CD14-positive monocyte (primary cell): Measurements from ENCODE around the gene ANP32B. TPM values are rescaled to one million over a fixed set of nuclear protein-coding genes. Genes with fewer than 3 reads are reported as not detected.

Experiments
- DNase-seq, 3 donors: peaks; one replicate each; pipeline ENCODE4 v3.0.0-alpha.2; 2011 to 2022
- H2AFZ ChIP-seq: 2 replicates; pipeline ENCODE4 v1.6.0; 2012; ENCODE audit warnings: mild to moderate bottlenecking, low read depth, low read length, inconsistent platforms; ENCODE audit not compliant: insufficient read depth, poor library complexity, severe bottlenecking
- H3K27ac ChIP-seq, 2 donors: 1 replicate in 1 of 2; 2 replicates in 1 of 2; pipeline ENCODE4 v1.5.1; 2012 to 2013; ENCODE audit warnings: low read length in 2 of 2, control low read depth in 1 of 2, inconsistent platforms in 1 of 2, low read depth in 1 of 2, mild to moderate bottlenecking in 1 of 2
- H3K27me3 ChIP-seq, 2 donors: one replicate each; pipeline versions ENCODE4 v1.6.0 to v1.6.1; 2011 to 2013; ENCODE audit warnings: low read length in 2 of 2; ENCODE audit not compliant: control insufficient read depth in 2 of 2, insufficient read depth in 2 of 2
- H3K36me3 ChIP-seq, 2 donors: replicated peaks in 1 of 2; 1 replicate in 1 of 2; 2 replicates in 1 of 2; pipeline versions ENCODE4 v1.5.1 to v1.6.1; 2012 to 2013; ENCODE audit warnings: low read length in 2 of 2, control low read depth in 1 of 2, inconsistent platforms in 1 of 2, mild to moderate bottlenecking in 1 of 2; ENCODE audit not compliant: insufficient read depth in 2 of 2, control insufficient read depth in 1 of 2
- H3K4me1 ChIP-seq, 2 donors: 1 replicate in 1 of 2; 2 replicates in 1 of 2; pipeline versions ENCODE4 v1.5.1 to v1.6.1; 2012 to 2013; ENCODE audit warnings: low read length in 2 of 2, control low read depth in 1 of 2, inconsistent platforms in 1 of 2, mild to moderate bottlenecking in 1 of 2, moderate library complexity in 1 of 2; ENCODE audit not compliant: insufficient read depth in 2 of 2, control insufficient read depth in 1 of 2
- H3K4me2 ChIP-seq: replicated peaks from 2 replicates; pipeline ENCODE3; 2012; ENCODE audit warnings: low read length, moderate library complexity, mild to moderate bottlenecking; ENCODE audit not compliant: poor library complexity, severe bottlenecking; ENCODE audit errors: extremely low read depth
- H3K4me3 ChIP-seq, 3 experiments: fragments of 200-600 bp in 1 of 3; sonication (generic) in 1 of 3; replicated peaks in 1 of 3; 1 replicate in 2 of 3; 2 replicates in 1 of 3; pipeline ENCODE4 v1.5.1; 2011 to 2013; ENCODE audit warnings: low read length in 3 of 3, mild to moderate bottlenecking in 3 of 3, control low read depth in 2 of 3, low read depth in 2 of 3, inconsistent platforms in 1 of 3, moderate library complexity in 1 of 3
- H3K79me2 ChIP-seq: 2 replicates; pipeline ENCODE4 v1.6.0; 2012; ENCODE audit warnings: mild to moderate bottlenecking, control low read depth, inconsistent platforms, low read length, moderate library complexity; ENCODE audit not compliant: insufficient read depth
- H3K9ac ChIP-seq: 2 replicates; pipeline ENCODE4 v1.6.0; 2017; ENCODE audit warnings: low read length, mild to moderate bottlenecking; ENCODE audit not compliant: insufficient read depth, poor library complexity, severe bottlenecking
- H3K9me3 ChIP-seq, 2 donors: replicated peaks in 1 of 2; 1 replicate in 1 of 2; 2 replicates in 1 of 2; pipeline versions ENCODE4 v1.5.1 to v1.6.1; 2012 to 2013; ENCODE audit warnings: low read length in 2 of 2, control low read depth in 1 of 2; ENCODE audit not compliant: control insufficient read depth in 1 of 2, insufficient read depth in 1 of 2
- H4K20me1 ChIP-seq: 2 replicates; pipeline ENCODE4 v1.6.0; 2012; ENCODE audit warnings: mild to moderate bottlenecking, low read length, control low read depth, moderate library complexity; ENCODE audit not compliant: insufficient read depth
- H3K27ac Mint-ChIP-seq, 7 donors: one replicate each; pipeline ENCODE4 v1.8.0; 2020; ENCODE audit warnings: mild to moderate bottlenecking in 7 of 7, mixed read lengths in 7 of 7, moderate library complexity in 6 of 7, inconsistent platforms in 2 of 7
- H3K27me3 Mint-ChIP-seq, 3 donors: one replicate each; pipeline ENCODE4 v1.8.0; 2021 to 2022; ENCODE audit warnings: low read depth in 3 of 3, mild to moderate bottlenecking in 3 of 3, mixed read lengths in 3 of 3, moderate library complexity in 3 of 3, inconsistent platforms in 1 of 3
- H3K36me3 Mint-ChIP-seq, 2 donors: one replicate each; pipeline ENCODE4 v1.8.0; 2020; ENCODE audit warnings: mixed read lengths in 2 of 2, inconsistent platforms in 1 of 2, mild to moderate bottlenecking in 1 of 2
- H3K4me1 Mint-ChIP-seq: one replicate; pipeline ENCODE4 v1.8.0; 2020; ENCODE audit warnings: mild to moderate bottlenecking, mixed read lengths
- H3K4me3 Mint-ChIP-seq, 2 donors: one replicate each; pipeline ENCODE4 v1.8.0; 2020; ENCODE audit warnings: mild to moderate bottlenecking in 2 of 2, mixed read lengths in 2 of 2, moderate library complexity in 1 of 2
- H3K9me3 Mint-ChIP-seq, 7 donors: one replicate each; pipeline ENCODE4 v1.8.0; 2020 to 2022; ENCODE audit warnings: mixed read lengths in 7 of 7, mild to moderate bottlenecking in 6 of 7, moderate library complexity in 6 of 7, inconsistent platforms in 2 of 7
- WGBS: methylation state at CpG from one replicate; pipeline ENCODE4 v1.1.5; 2013; ENCODE audit warnings: missing lambda C conversion rate; ENCODE audit not compliant: insufficient coverage; 5-methylcytosine and 5-hydroxymethylcytosine counted together
- intact Hi-C, 2 donors: fragments of 100-400 bp; cut with micrococcal nuclease; formaldehyde crosslinking; loops; one replicate each; pipeline versions ENCODE4 v1.15.0 to v1.15.1; 2023
- polyA plus RNA-seq, 3 donors: library from polyadenylated mRNA; depleted of rRNA in 1 of 3; unstranded in 2 of 3; stranded (reverse) in 1 of 3; fragments of 300-500 nt in 2 of 3; fragments of >200 nt in 1 of 3; fragmentation: Illumina TruSeq in 2 of 3; gene quantifications; 1 replicate in 2 of 3; 2 replicates in 1 of 3; pipeline ENCODE4 v1.2.3, GENCODE V29; 2012 to 2021
- TF ChIP-seq, protein P1 (sequence below): fragments of 200-600 bp; IDR thresholded peaks from one replicate; pipeline ENCODE4 v1.8.0; 2022; ENCODE audit warnings: antibody characterized with exemption, mild to moderate bottlenecking

ANP32B gene
- polyA plus RNA-seq, 3 donors: 29.7 to 40.7 (median 30.8) TPM

GRCh38 chr9:98024702-98025101 lies 41.6 kb downstream of the ANP32B start:
- peaks cover 23 to 24% of the 10 kb centered on the region in 2 donors for H3K36me3 Mint-ChIP-seq
- no peak overlapping the region for H3K4me3 ChIP-seq
- no peaks in the 10 kb centered on the region for H3K9me3 ChIP-seq
- no peaks in the 10 kb centered on the region for H4K20me1 ChIP-seq
- no peaks in the 10 kb centered on the region for H3K27me3 ChIP-seq
- intact Hi-C loops: no loop called here
- WGBS: no CpG with 5 or more reads among the region's 1 CpG
- no peak overlapping the region for H3K4me3 Mint-ChIP-seq
- H3K27ac Mint-ChIP-seq: no peak overlapping the region
- no peak for DNase-seq
- H3K36me3 ChIP-seq: peaks cover 4 to 33% of the 10 kb centered on the region in 2 donors
- peaks cover 0 to 6% of the 10 kb centered on the region in 2 donors for H3K4me1 ChIP-seq
- no peak overlapping the region for H3K9ac ChIP-seq
- H3K27ac ChIP-seq: no peak overlapping the region
- H3K9me3 Mint-ChIP-seq: no peaks in the 10 kb centered on the region
- H3K27me3 Mint-ChIP-seq: peaks cover 0 to 2% (median 0%) of the 10 kb centered on the region in 3 donors
- H2AFZ ChIP-seq: no peak overlapping the region
- H3K79me2 ChIP-seq: no peaks in the 10 kb centered on the region
- H3K4me1 Mint-ChIP-seq: peaks cover 11% of the 10 kb centered on the region
- no peak overlapping the region for H3K4me2 ChIP-seq
- TF ChIP-seq, protein P1, sequence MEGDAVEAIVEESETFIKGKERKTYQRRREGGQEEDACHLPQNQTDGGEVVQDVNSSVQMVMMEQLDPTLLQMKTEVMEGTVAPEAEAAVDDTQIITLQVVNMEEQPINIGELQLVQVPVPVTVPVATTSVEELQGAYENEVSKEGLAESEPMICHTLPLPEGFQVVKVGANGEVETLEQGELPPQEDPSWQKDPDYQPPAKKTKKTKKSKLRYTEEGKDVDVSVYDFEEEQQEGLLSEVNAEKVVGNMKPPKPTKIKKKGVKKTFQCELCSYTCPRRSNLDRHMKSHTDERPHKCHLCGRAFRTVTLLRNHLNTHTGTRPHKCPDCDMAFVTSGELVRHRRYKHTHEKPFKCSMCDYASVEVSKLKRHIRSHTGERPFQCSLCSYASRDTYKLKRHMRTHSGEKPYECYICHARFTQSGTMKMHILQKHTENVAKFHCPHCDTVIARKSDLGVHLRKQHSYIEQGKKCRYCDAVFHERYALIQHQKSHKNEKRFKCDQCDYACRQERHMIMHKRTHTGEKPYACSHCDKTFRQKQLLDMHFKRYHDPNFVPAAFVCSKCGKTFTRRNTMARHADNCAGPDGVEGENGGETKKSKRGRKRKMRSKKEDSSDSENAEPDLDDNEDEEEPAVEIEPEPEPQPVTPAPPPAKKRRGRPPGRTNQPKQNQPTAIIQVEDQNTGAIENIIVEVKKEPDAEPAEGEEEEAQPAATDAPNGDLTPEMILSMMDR: no peak

DNA sequence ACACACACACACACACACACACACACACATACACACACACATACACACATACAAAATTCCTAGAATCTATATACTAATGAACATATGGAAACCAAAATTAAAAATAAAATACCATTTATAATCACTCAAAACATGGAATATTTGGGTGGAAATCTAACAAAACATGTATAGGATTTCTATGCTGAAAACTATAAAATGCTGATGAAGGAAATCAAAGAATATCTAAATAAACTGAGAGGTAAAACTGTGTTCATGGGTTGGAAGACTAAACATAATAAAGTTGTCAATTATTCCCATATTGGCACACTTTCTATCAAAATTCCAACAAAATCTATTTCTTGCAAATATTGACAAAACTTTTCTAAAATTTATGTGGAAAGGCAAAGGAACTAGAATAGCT lies 48.0 kb downstream of the ANP32B start:
- TF ChIP-seq, protein P1: no peak
- Mint-ChIP-seq H3K27ac (no peak overlapping the region), H3K4me1 (peaks cover 6% of the 10 kb centered on the region), H3K9me3 (no peaks in the 10 kb centered on the region), H3K27me3 (peaks cover 2% of the 10 kb centered on the region in 3 donors), H3K4me3 (no peak overlapping the region), H3K36me3 (peaks cover 8% of the 10 kb centered on the region in 2 donors)
- no peaks in the 10 kb centered on the region for H3K79me2 ChIP-seq
- H3K4me2 ChIP-seq: no peak overlapping the region
- no peaks in the 10 kb centered on the region for H3K27me3 ChIP-seq
- H3K4me3 ChIP-seq: no peak overlapping the region
- no peak overlapping the region for H3K27ac ChIP-seq
- peaks cover 0 to 5% of the 10 kb centered on the region in 2 donors for H3K36me3 ChIP-seq
- no peaks in the 10 kb centered on the region for H4K20me1 ChIP-seq
- intact Hi-C loops: loop anchor here (5.0 to 10.0 kb wide), 4 partner anchors 39 to 316 kb away; partner anchors contain the start of gene TRMO (in 2 of the 2)
- H3K9me3 ChIP-seq: no peaks in the 10 kb centered on the region
- H2AFZ ChIP-seq: no peak overlapping the region
- no peak overlapping the region for H3K9ac ChIP-seq
- no peak for DNase-seq
- peaks cover 3 to 4% of the 10 kb centered on the region in 2 donors for H3K4me1 ChIP-seq
